Lung microvascular endothelial cell (primary cell): Measurements from ENCODE around the gene ROMO1. TPM values are rescaled to one million over a fixed set of nuclear protein-coding genes. Genes with fewer than 3 reads are reported as not detected.
A peak's percentile ranks its signal among the peaks of the same experiment; 100 is the strongest.
"Not testable (repeated sequence)": the region's sequence is repeated elsewhere in the genome, so short reads cannot be mapped to it uniquely, and the experiment has no call there.

ENCODE experiments used
- DNase-seq, 2 donors: peaks; one replicate each; pipeline versions ENCODE4 v3.0.0 to v3.0.0-alpha.2; 2010; ENCODE audit warnings: low read depth in 2 of 2
- total RNA-seq: library from RNA; depleted of rRNA; stranded (reverse); fragments of >200 nt; gene quantifications from 2 replicates; pipeline ENCODE4 v1.2.1, GENCODE V29; 2014

The ROMO1 gene
- total RNA-seq, 1 donor from 2014 or later, result 284 TPM

- no peak for DNase-seq
Observed at GRCh38 chr20:35680452-35681183, 18.6 kb upstream of the ROMO1 start.

GRCh38 chr20:35681960-35682359, 17.2 kb upstream of the ROMO1 start:
- DNase-seq, result no peak

GRCh38 chr20:35685368-35685767, 13.8 kb upstream of the ROMO1 start:
- not testable (repeated sequence) for DNase-seq

GRCh38 chr20:35686872-35687271, 12.3 kb upstream of the ROMO1 start:
- DNase-seq, result not testable (repeated sequence)

GRCh38 chr20:35690265-35690664, 8.9 kb upstream of the ROMO1 start:
- DNase-seq, result no peak

GRCh38 chr20:35695245-35695749, 3.9 kb upstream of the ROMO1 start:
- DNase-seq, result no peak

- DNase-seq, result no peak
Observed at GRCh38 chr20:35695978-35696377, 3.2 kb upstream of the ROMO1 start.

- no peak for DNase-seq
Observed at GRCh38 chr20:35697696-35698297, 1.4 kb upstream of the ROMO1 start.

- peak in 1 of 2 donors; percentile 21 for DNase-seq
Observed at GRCh38 chr20:35698298-35699126, 693 bp upstream of the ROMO1 start.

GRCh38 chr20:35699957-35700624, 886 bp downstream of the ROMO1 start:
- no peak for DNase-seq

- no peak for DNase-seq
Observed at GRCh38 chr20:35700625-35701148, 1.5 kb downstream of the ROMO1 start.

- no peak for DNase-seq
Observed at GRCh38 chr20:35702051-35702823, 3.0 kb downstream of the ROMO1 start.

GRCh38 chr20:35702824-35703695, 3.9 kb downstream of the ROMO1 start:
- no peak for DNase-seq

- no peak for DNase-seq
Observed at GRCh38 chr20:35704514-35705261, 5.5 kb downstream of the ROMO1 start.

GRCh38 chr20:35705894-35706293, 6.7 kb downstream of the ROMO1 start:
- not testable (repeated sequence) for DNase-seq

- DNase-seq, result not testable (repeated sequence)
Observed at GRCh38 chr20:35706591-35707529, 7.7 kb downstream of the ROMO1 start.

- DNase-seq, result no peak
Observed at GRCh38 chr20:35708502-35708901, 9.3 kb downstream of the ROMO1 start.

- no peak for DNase-seq
Observed at GRCh38 chr20:35709259-35709658, 10.1 kb downstream of the ROMO1 start.
